Middle frontal gyrus (tissue), 1 donor: ENCODE data around the gene SH3RF3.

Experiments used
- DNase-seq: peaks from one replicate; pipeline ENCODE4 v3.0.0-alpha.2; 2015; ENCODE audit warnings: low spot score; ENCODE audit errors: extremely low spot score

Gene SH3RF3

GRCh38 chr2:109446278-109447131, 317.5 kb downstream of the SH3RF3 start:
- DNase-seq = no peak

- DNase-seq = no peak
Measured at GRCh38 chr2:109447251-109447661, 318.3 kb downstream of the SH3RF3 start.

GRCh38 chr2:109447776-109448175, 318.8 kb downstream of the SH3RF3 start:
- no peak for DNase-seq

DNA sequence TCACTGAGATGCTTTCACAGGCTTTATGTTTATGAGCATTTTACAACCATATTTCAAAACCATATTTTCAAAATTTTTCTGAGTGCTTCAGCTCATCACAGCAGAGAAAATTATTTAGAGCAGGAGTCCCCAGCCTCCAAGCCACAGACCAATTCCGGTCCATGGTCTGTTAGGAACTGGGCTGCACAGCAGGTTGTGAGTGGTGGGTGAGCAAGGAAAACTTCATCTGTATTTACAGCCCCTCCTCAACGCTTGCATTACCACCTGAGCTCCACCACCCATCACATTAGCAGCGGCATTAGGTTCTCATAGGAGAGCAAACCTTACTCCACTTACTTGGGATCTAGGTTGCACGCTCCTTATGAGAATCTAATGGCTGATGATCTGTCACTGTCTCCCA, 319.2 kb downstream of the SH3RF3 start:
- DNase-seq = no peak

- DNase-seq = no peak
Measured at GRCh38 chr2:109448946-109449788, 320.2 kb downstream of the SH3RF3 start.

DNA sequence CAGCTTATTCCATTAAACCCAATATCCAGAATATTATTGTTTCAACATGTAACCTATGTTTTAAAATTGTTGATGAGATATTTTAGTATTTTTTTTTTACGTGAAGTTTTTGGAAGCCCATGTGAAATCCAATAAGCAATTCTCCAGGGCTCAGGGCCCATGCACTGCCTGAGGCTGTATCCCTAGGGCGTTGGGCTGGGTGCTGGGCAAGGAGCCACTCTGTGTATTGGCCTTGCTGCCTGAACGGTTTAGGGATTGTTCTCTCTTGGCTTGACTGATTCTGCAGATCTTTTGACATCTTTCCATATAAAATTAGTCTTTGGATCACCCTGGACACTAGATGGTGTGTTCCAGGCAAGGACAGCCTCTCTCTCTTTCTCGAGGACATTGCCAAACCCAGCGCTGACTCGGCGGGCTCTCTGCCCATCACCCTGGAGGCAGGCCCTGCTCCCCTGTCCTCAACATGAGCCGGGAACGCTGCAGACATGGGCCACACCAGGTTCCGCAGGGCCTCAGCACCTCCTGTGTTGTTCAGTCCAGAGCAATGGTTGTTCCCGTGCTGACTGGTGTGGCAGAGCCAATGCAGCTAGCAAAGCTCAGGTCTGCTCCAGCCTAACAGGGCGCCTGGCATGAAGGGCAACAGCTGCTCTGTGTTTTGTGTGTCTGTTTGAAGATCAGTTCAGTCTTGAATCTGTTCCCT, 321.7 kb downstream of the SH3RF3 start:
- DNase-seq = no peak

DNA sequence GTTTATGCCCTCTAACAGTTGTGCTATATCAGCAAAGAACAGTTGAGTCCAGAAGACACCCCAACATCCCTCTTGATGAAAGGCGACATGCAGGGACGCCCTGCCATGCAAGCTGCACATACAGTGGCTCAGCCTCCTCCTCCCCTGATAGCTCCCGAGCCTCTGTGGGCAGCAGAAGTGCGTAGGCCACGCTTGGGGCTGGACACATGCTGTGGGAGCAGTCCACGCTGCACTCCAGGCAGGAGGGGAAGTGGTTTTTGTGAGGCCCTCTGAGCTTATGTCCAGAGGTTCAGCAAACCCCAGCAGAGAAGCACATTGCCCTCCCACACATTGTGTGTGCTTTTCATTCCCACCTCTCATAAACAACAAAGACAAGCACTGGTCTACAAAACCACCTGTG, 322.7 kb downstream of the SH3RF3 start:
- no peak for DNase-seq

DNA sequence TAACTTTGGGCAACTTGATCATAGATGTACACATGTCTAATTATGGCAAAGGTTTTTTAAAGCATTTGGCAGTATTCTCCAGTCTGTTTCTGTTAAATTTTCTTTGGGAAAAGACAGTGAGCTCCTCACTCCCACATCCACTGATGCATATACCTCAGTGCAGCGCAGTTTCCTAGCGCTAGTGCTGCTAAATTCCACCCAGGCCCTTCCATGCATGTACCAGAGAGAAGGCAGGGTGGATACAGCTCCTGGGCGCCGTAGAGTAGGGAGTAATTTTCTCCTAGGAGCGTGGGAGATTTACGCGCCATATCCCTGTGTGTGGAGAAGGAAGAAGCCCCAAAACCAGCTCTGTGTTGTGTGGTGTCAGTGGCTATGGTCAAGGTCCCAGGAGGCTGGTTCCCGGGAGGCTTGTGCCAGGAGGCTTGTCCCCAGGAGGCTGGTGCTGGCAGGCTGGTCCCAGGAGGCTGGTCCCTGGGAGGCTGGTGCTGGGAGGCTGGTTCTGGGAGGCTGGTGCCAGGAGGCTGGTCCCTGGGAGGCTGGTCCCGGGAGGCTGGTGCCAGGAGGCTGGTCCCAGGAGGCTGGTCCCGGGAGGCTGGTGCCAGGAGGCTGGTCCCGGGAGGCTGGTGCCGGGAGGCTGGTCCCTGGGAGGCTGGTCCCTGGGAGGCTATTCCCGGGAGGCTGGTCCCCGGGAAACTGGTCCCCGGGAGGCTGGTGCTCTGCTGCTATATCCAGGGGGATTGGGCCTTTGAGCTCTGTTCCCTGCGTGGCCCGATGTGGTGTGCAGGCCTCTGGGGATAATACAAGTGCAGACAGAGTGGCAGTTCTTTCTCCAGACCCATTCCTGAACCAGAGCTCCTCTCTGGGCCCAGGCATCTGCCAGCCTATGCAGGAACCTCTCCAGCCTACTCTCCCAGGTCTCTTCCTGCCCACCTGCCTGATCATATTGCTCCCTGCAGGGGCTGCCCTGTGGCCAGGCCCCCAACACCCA, 323.6 kb downstream of the SH3RF3 start:
- peak; percentile 20 for DNase-seq

- no peak for DNase-seq
Measured at GRCh38 chr2:109453371-109453995, 324.5 kb downstream of the SH3RF3 start.

DNA sequence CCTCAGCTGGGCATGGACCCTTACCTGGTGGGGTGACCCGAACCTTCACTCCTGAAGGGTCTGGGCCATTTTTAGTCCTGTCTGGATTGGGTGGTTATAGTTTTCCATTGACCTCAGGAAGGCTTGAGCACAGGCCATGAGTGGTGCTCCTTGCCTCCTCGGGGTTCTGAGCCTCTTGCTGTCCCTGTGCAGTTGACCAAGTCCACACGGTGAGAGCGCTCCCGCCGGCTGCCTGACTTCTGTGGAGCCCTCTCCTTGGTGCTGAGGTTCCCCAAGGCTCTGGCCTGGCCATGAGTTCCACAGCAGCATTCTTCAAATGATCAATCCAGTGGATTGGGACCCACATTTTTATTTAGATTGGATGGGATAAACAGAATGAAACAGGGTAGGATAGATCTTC, 325.3 kb downstream of the SH3RF3 start:
- no peak for DNase-seq

DNA sequence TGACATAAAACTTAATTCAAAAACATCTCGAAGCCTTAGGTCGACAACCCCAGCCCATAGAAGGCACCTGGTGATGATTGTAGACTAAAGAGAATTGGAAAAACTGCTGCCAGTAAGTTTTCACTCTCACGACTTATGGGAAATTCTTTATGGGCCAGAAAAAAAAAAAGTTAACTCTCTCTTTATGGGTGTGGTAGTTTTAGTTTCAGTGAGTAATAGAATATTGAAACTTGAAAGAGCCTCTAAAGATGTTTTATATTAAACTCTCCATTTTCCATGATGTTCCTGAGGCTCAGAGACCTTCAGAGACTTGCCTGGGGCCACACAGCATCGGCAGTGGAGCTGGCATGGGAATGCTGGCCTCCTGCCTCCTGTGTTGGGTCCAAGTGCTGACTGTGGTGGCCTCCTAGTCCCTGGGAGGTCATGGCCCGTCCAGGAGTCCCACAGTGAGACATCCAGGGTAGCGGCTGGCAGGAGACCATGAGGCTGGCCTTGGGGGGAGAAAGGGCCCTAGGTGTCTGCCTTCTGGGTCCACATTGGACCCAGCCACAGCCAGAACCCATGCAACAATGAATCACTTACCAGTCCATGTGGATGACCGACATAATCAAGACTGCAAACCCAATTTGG, 325.9 kb downstream of the SH3RF3 start:
- DNase-seq = no peak

DNA sequence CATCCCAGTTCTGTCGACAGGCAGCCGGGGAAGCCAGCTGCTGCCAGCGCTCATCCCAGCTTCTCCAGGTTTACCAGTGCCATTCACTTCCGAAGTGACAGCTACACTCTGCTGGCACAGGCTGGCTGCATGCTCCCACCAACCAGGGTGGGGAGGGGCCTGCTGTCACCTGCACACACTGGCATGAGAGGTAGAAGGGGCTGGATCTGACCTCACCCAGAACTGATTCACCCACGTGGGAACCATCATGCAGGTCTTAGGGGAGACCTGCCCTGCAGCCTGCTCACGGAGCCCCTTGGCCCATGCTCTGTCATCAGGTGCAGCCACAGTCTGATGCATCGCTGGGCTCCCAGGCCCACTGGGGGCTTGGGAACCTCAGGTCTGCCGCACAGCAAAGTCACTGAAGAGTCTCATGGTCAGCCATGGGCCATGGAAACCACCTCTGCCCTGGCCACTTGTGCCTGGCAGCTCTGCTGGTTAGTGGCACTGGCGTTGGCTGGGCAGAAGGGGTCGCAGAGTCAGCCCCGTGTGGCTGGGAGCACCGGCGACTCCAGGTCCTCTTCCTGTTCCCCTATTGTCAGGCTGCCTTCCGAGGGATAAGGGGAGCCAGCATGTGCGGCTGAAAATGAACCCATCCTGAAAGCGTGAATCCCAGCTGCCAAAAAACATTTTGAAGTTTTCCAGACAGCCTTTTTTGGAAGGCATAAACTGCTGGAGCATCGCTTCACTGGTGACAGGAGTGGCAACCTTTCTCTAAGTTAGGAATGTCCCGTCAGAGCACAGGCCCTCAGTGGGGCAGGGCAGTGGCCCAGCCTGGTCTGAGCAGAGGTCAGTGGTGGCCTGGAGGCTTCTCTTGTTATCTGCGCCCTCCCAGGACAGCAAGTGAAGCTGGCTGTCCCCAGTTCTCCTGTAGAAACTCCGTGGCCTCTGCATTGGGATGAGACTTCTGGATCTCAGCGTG, 327.0 kb downstream of the SH3RF3 start:
- DNase-seq = no peak

- DNase-seq = no peak
Measured at GRCh38 chr2:109456776-109457175, 327.8 kb downstream of the SH3RF3 start.

DNA sequence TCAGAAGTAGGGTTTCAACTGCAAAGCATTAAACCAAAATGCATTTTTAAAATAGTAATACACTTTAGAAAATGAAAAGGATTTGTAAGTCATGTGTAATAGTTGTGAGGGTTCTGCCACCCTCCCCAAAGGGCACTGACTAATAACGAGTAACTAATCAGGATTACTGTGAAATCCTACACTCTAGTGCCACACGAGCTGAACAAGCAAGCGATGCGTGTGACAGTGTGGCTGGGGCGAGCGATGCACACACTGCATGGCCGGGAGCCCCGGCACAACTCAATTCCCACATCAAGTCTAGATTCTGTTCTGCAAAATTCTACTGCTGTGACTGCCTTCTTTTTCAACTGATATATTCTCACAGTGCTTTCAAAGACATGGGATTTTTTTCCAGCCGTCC, 328.4 kb downstream of the SH3RF3 start:
- no peak for DNase-seq

GRCh38 chr2:109457794-109458193, 328.8 kb downstream of the SH3RF3 start:
- no peak for DNase-seq

- DNase-seq = no peak
Measured at GRCh38 chr2:109458512-109458911, 329.5 kb downstream of the SH3RF3 start.

- DNase-seq = no peak
Measured at GRCh38 chr2:109459485-109459884, 330.5 kb downstream of the SH3RF3 start.

DNA sequence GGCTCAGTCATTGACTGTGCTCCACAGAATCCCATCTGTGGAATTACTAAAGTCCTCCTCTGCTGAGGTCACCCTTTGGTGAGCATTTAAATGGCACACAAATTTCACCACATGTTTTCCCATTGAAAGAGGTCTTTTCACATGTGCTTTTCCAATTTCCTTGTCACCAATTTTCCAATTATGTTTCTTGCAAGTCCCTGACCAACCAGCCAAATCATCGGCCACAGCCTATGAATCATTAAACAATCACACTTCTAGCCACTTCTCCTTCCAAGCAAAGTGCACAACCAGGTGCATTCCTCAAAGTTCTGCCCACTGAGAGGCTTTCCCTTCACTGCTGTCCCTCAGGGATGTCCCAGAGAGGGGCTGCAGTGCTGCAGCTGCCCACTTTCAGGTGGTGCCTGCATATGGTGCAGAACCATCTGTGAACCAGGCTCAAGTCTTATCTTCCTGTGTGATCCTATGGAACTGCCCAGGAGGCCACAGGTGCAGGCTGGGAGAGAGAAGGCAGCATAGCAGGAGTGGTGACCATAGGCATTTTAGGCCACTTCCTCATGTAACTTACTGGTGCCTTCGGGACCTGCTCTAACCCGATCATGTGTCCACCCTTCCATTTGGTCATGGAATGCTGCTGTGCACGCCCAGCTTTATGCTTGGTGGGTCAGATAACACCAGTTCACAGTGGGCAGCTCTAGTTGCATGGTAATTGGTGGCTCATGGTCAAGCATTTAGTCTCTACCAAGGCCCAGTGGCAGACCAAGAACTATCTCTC, 331.7 kb downstream of the SH3RF3 start:
- DNase-seq = no peak
